Neural progenitor cell (in vitro differentiated cells): ENCODE measurements around the gene ECSIT. TPM values are rescaled to one million over a fixed set of nuclear protein-coding genes. Genes with fewer than 3 reads are reported as not detected.
A peak's percentile ranks its signal among the peaks of the same experiment; 100 is the strongest.

Experiments
- DNase-seq: peaks from one replicate; pipeline ENCODE4 v3.0.0-alpha.2; 2016; ENCODE audit warnings: low spot score
- H2AFZ ChIP-seq: fragments of 200-600 bp; sonication (generic); replicated peaks from 2 replicates; pipeline ENCODE4 v1.6.1; 2016; ENCODE audit warnings: antibody characterized with exemption
- H3F3A ChIP-seq: fragments of 200-600 bp; sonication (generic); 2 replicates; pipeline ENCODE4 v1.6.1; 2016; ENCODE audit warnings: antibody characterized with exemption, low read depth
- H3K27ac ChIP-seq: fragments of 200-600 bp; sonication (generic); 2 replicates; pipeline ENCODE4 v1.5.1; 2016; ENCODE audit warnings: mild to moderate bottlenecking
- H3K27me3 ChIP-seq: fragments of 200-600 bp; sonication (generic); 2 replicates; pipeline ENCODE4 v1.6.1; 2016; ENCODE audit warnings: mild to moderate bottlenecking, moderate library complexity
- H3K36me3 ChIP-seq: fragments of 200-600 bp; sonication (generic); 2 replicates; pipeline ENCODE4 v1.5.1; 2016
- H3K4me1 ChIP-seq: fragments of 200-600 bp; sonication (generic); 2 replicates; pipeline ENCODE4 v1.6.1; 2016; ENCODE audit warnings: mixed run types
- H3K4me2 ChIP-seq: fragments of 200-600 bp; sonication (generic); 2 replicates; pipeline ENCODE4 v1.6.1; 2016
- H3K4me3 ChIP-seq: fragments of 200-600 bp; sonication (generic); 2 replicates; pipeline ENCODE4 v1.5.1; 2016
- H3K79me2 ChIP-seq: fragments of 200-600 bp; sonication (generic); 2 replicates; pipeline ENCODE4 v1.6.1; 2016; ENCODE audit warnings: low read depth
- H3K9ac ChIP-seq: fragments of 200-600 bp; sonication (generic); 2 replicates; pipeline ENCODE4 v1.6.1; 2016
- H3K9me3 ChIP-seq: fragments of 200-600 bp; sonication (generic); 2 replicates; pipeline ENCODE4 v1.5.1; 2016; ENCODE audit warnings: low read depth
- H4K20me1 ChIP-seq: fragments of 200-600 bp; sonication (generic); 2 replicates; pipeline ENCODE4 v1.6.1; 2016; ENCODE audit warnings: low read depth
- H3K27ac Mint-ChIP-seq: 3 replicates; pipeline ENCODE4 v1.8.0; 2021; ENCODE audit warnings: mixed read lengths
- H3K27me3 Mint-ChIP-seq: 2 replicates; pipeline ENCODE4 v1.8.0; 2022; ENCODE audit warnings: low read depth, mild to moderate bottlenecking, inconsistent platforms, moderate library complexity, mixed read lengths; ENCODE audit not compliant: insufficient read depth
- H3K36me3 Mint-ChIP-seq: 3 replicates; pipeline ENCODE4 v1.8.0; 2021; ENCODE audit warnings: mixed read lengths
- H3K4me1 Mint-ChIP-seq: 3 replicates; pipeline ENCODE4 v1.8.0; 2021; ENCODE audit warnings: mixed read lengths
- H3K4me3 Mint-ChIP-seq: 3 replicates; pipeline ENCODE4 v1.8.0; 2021; ENCODE audit warnings: mild to moderate bottlenecking, moderate library complexity, mixed read lengths
- H3K9me3 Mint-ChIP-seq: 3 replicates; pipeline ENCODE4 v1.8.0; 2020; ENCODE audit warnings: mixed read lengths
- CTCF ChIP-seq: fragments of 200-600 bp; sonication (generic); IDR thresholded peaks from 2 replicates; pipeline ENCODE4 v1.5.1; 2017; ENCODE audit warnings: antibody characterized with exemption, mild to moderate bottlenecking
- EZH2 ChIP-seq: fragments of 200-600 bp; sonication (generic); IDR thresholded peaks from 2 replicates; pipeline ENCODE4 v1.6.1; 2017; ENCODE audit warnings: antibody characterized with exemption, mild to moderate bottlenecking, moderate library complexity
- EZH2phosphoT487 ChIP-seq: fragments of 200-600 bp; sonication (generic); IDR thresholded peaks from 2 replicates; pipeline ENCODE4 v1.6.1; 2017; ENCODE audit warnings: antibody characterized with exemption
- microRNA-seq: library from miRNA; unstranded; fragments of <30 nt; microRNA quantifications from one replicate; pipeline ENCODE4, GENCODE V29; 2016
- small RNA-seq: library from RNA; depleted of rRNA; stranded (forward); fragments of <200 nt; gene quantifications from one replicate; pipeline ENCODE3, GENCODE V24; 2015
- total RNA-seq: library from RNA; depleted of rRNA; stranded (reverse); fragments of >200 nt; gene quantifications from 2 replicates; pipeline ENCODE4 v1.2.3, GENCODE V29; 2015; ENCODE audit warnings: low replicate concordance

The ECSIT gene
- total RNA-seq, 1 donor from 2014 or later, result 9.4 TPM

DNA sequence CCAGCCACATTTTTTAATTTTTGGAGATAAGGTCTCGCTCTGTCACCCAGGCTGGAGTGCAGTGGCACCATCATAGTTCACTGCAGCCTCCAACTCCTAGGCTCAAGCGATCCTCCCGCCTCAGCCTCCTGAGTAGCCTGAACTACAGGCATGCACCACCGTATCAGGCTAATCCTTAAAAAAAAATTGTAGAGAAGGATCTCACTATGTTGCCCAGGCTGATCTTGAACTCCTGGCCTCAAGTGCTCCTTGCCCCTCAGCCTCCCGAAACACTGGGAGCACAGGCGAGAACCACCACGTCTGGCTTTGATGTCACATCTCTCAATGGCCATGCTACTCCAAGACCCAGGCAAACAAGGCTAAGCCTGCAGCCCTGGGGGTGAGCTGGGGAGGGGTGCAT, 72.3 kb downstream of the ECSIT start:
- Histone ChIP-seq H3K9ac (no peak overlapping the region), H3K36me3 (no peaks in the 10 kb centered on the region), H3F3A (peaks cover 8% of the 10 kb centered on the region), H4K20me1 (no peaks in the 10 kb centered on the region), H3K4me1 (peaks cover 13% of the 10 kb centered on the region), H3K4me2 (no peak overlapping the region), H3K27me3 (no peaks in the 10 kb centered on the region), H3K4me3 (no peak overlapping the region), H3K9me3 (no peaks in the 10 kb centered on the region), H2AFZ (no peak overlapping the region), H3K79me2 (no peaks in the 10 kb centered on the region), H3K27ac (no peak overlapping the region)
- no peak for DNase-seq
- no peak for TF ChIP-seq EZH2
- no peak for TF ChIP-seq EZH2phosphoT487
- TF ChIP-seq CTCF, result no peak
- peaks cover 14% of the 10 kb centered on the region for H3K4me1 Mint-ChIP-seq
- peaks cover 3% of the 10 kb centered on the region for H3K27me3 Mint-ChIP-seq
- no peaks in the 10 kb centered on the region for H3K9me3 Mint-ChIP-seq
- no peak overlapping the region for H3K4me3 Mint-ChIP-seq
- H3K36me3 Mint-ChIP-seq, result peaks cover 2% of the 10 kb centered on the region
- H3K27ac Mint-ChIP-seq, result no peak overlapping the region

Small RNA genes lying within 50 kb of the gene (microRNA-seq; reads per million reads assigned to microRNA genes)
- gene MIR7974, result not detected

Small RNA genes lying within 50 kb of the gene (small RNA-seq; reads per million reads assigned to genes)
- gene MIR7974 (3.5 reads per million, percentile 92 among the genes with 10 or more reads in this experiment), gene RN7SL833P (0.09 reads per million)

Other genes starting within 250 kb of the ECSIT start
- not detected in 2 replicates for gene TSPAN16, start 233.0 kb downstream of the ECSIT start, total RNA-seq
- 5.5 and 8.5 TPM in 2 replicates for gene RAB3D, start 189.5 kb downstream of the ECSIT start, total RNA-seq
- 57.0 and 77.1 TPM in 2 replicates for gene TMEM205, start 182.9 kb downstream of the ECSIT start, total RNA-seq
- gene CCDC159, start 182.6 kb downstream of the ECSIT start, total RNA-seq, result 1.8 and 4.4 TPM in 2 replicates
- 0.80 and 3.1 TPM in 2 replicates for gene PLPPR2, start 173.7 kb downstream of the ECSIT start, total RNA-seq
- 1.0 and 1.5 TPM in 2 replicates for gene SWSAP1, start 154.5 kb downstream of the ECSIT start, total RNA-seq
- gene EPOR, start 144.8 kb downstream of the ECSIT start, total RNA-seq, result 6.5 and 7.3 TPM in 2 replicates
- gene RGL3, start 109.8 kb downstream of the ECSIT start, total RNA-seq, result 0.49 and 4.7 TPM in 2 replicates
- gene ODAD3, start 94.0 kb downstream of the ECSIT start, total RNA-seq, result 0.47 and 1.5 TPM in 2 replicates
- 53.6 and 130 TPM in 2 replicates for gene PRKCSH, start 93.5 kb downstream of the ECSIT start, total RNA-seq
- gene ELAVL3, start 48.1 kb downstream of the ECSIT start, total RNA-seq, result 0.15 TPM in 1 of 2 replicates, not detected in the other
- gene ZNF653, start 23.3 kb downstream of the ECSIT start, total RNA-seq, result 3.4 and 15.8 TPM in 2 replicates
- 7.0 and 7.2 TPM in 2 replicates for gene CNN1, start 9.7 kb upstream of the ECSIT start, total RNA-seq
- gene ELOF1, start 30.1 kb upstream of the ECSIT start, total RNA-seq, result 26.9 and 40.0 TPM in 2 replicates
- 0.11 and 0.90 TPM in 2 replicates for gene ACP5, start 48.5 kb upstream of the ECSIT start, total RNA-seq
- gene ZNF627, start 68.3 kb upstream of the ECSIT start, total RNA-seq, result 37.7 and 38.5 TPM in 2 replicates
- 9.2 and 12.3 TPM in 2 replicates for gene ZNF823, start 209.8 kb upstream of the ECSIT start, total RNA-seq
- 6.5 and 7.3 TPM in 2 replicates for gene ZNF441, start 237.9 kb upstream of the ECSIT start, total RNA-seq